Measurements from ENCODE around the gene TTC13. TPM values are rescaled to one million over a fixed set of nuclear protein-coding genes. Genes with fewer than 3 reads are reported as not detected.

Gene TTC13
- total RNA-seq, 1 experiment from 2014 or later, result 4.4 TPM

DNA sequence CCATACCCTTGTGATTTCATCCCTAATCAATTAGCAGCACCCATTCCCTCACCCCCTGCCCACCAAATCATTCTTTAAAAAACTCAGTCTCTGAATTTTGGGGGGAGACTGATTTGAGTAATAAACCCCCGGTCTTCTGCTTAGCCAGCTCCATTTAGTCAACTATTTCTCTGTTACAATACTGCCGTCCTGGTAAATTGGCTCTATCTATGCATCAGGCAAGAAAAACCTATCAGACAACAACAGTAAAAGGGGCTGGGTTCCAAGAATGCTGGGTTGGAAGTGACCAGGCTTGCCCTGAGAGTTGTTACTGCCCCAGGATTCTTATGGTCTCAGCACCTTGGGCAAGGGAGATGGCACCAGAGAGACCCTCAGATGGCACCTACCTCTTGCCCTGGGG, 94.0 kb downstream of the TTC13 start (continued):
- TF ChIP-seq, protein P1, sequence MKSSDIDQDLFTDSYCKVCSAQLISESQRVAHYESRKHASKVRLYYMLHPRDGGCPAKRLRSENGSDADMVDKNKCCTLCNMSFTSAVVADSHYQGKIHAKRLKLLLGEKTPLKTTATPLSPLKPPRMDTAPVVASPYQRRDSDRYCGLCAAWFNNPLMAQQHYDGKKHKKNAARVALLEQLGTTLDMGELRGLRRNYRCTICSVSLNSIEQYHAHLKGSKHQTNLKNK (CRISPR knock-in tag; IDR thresholded peaks at IDR 0.05), result no peak
- TF ChIP-seq ZNF232 (CRISPR knock-in tag; IDR thresholded peaks at IDR 0.05) (no peak), MYBL2 (CRISPR knock-in tag; IDR thresholded peaks at IDR 0.05) (no peak), FOXP4 (CRISPR knock-in tag; IDR thresholded peaks at IDR 0.05) (no peak)

GRCh38 chr1:230883967-230884366, 94.7 kb downstream of the TTC13 start:
- H3K4me1 Mint-ChIP-seq, result peaks cover 14% of the 10 kb centered on the region
- peaks cover 5% of the 10 kb centered on the region for H3K9me3 Mint-ChIP-seq
- ATAC-seq (no peak), DNase-seq (ENCODE audit: low spot score) (no peak)
- H3K27ac Mint-ChIP-seq, result no peak overlapping the region
- ChIA-PET CTCF (no interaction called here), POLR2A (no interaction called here)
- H3K27me3 Mint-ChIP-seq (ENCODE audit: low read depth), result peaks cover 15% of the 10 kb centered on the region
- TF ChIP-seq TEAD4 (CRISPR knock-in tag; IDR thresholded peaks at IDR 0.05) (no peak), ZNF121 (CRISPR knock-in tag; IDR thresholded peaks at IDR 0.05) (no peak), ZNF138 (CRISPR knock-in tag; conservative IDR thresholded peaks at IDR 0.05) (no peak), NFE2L1 (CRISPR knock-in tag; IDR thresholded peaks at IDR 0.05) (no peak), ZNF263 (CRISPR knock-in tag; IDR thresholded peaks at IDR 0.05; ENCODE audit: low read depth) (no peak), ZNF423 (CRISPR knock-in tag; IDR thresholded peaks at IDR 0.05) (no peak), MYBL2 (CRISPR knock-in tag; IDR thresholded peaks at IDR 0.05) (no peak), ZNF219 (CRISPR knock-in tag; IDR thresholded peaks at IDR 0.05; ENCODE audit: borderline replicate concordance) (no peak), ZNF396 (CRISPR knock-in tag; IDR thresholded peaks at IDR 0.05; ENCODE audit: borderline replicate concordance) (no peak), IRF1 (CRISPR knock-in tag; IDR thresholded peaks at IDR 0.05) (no peak), PRRX2 (CRISPR knock-in tag; IDR thresholded peaks at IDR 0.05) (no peak), ATF1 (CRISPR knock-in tag; IDR thresholded peaks at IDR 0.05) (no peak), ZNF416 (CRISPR knock-in tag; IDR thresholded peaks at IDR 0.05) (no peak), ELF4 (CRISPR knock-in tag; IDR thresholded peaks at IDR 0.05; ENCODE audit: low read depth) (no peak)
- TF ChIP-seq, protein P2, sequence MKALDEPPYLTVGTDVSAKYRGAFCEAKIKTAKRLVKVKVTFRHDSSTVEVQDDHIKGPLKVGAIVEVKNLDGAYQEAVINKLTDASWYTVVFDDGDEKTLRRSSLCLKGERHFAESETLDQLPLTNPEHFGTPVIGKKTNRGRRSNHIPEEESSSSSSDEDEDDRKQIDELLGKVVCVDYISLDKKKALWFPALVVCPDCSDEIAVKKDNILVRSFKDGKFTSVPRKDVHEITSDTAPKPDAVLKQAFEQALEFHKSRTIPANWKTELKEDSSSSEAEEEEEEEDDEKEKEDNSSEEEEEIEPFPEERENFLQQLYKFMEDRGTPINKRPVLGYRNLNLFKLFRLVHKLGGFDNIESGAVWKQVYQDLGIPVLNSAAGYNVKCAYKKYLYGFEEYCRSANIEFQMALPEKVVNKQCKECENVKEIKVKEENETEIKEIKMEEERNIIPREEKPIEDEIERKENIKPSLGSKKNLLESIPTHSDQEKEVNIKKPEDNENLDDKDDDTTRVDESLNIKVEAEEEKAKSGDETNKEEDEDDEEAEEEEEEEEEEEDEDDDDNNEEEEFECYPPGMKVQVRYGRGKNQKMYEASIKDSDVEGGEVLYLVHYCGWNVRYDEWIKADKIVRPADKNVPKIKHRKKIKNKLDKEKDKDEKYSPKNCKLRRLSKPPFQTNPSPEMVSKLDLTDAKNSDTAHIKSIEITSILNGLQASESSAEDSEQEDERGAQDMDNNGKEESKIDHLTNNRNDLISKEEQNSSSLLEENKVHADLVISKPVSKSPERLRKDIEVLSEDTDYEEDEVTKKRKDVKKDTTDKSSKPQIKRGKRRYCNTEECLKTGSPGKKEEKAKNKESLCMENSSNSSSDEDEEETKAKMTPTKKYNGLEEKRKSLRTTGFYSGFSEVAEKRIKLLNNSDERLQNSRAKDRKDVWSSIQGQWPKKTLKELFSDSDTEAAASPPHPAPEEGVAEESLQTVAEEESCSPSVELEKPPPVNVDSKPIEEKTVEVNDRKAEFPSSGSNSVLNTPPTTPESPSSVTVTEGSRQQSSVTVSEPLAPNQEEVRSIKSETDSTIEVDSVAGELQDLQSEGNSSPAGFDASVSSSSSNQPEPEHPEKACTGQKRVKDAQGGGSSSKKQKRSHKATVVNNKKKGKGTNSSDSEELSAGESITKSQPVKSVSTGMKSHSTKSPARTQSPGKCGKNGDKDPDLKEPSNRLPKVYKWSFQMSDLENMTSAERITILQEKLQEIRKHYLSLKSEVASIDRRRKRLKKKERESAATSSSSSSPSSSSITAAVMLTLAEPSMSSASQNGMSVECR (CRISPR knock-in tag; IDR thresholded peaks at IDR 0.05; ENCODE audit: borderline replicate concordance), result no peak
- TF ChIP-seq, protein P3, sequence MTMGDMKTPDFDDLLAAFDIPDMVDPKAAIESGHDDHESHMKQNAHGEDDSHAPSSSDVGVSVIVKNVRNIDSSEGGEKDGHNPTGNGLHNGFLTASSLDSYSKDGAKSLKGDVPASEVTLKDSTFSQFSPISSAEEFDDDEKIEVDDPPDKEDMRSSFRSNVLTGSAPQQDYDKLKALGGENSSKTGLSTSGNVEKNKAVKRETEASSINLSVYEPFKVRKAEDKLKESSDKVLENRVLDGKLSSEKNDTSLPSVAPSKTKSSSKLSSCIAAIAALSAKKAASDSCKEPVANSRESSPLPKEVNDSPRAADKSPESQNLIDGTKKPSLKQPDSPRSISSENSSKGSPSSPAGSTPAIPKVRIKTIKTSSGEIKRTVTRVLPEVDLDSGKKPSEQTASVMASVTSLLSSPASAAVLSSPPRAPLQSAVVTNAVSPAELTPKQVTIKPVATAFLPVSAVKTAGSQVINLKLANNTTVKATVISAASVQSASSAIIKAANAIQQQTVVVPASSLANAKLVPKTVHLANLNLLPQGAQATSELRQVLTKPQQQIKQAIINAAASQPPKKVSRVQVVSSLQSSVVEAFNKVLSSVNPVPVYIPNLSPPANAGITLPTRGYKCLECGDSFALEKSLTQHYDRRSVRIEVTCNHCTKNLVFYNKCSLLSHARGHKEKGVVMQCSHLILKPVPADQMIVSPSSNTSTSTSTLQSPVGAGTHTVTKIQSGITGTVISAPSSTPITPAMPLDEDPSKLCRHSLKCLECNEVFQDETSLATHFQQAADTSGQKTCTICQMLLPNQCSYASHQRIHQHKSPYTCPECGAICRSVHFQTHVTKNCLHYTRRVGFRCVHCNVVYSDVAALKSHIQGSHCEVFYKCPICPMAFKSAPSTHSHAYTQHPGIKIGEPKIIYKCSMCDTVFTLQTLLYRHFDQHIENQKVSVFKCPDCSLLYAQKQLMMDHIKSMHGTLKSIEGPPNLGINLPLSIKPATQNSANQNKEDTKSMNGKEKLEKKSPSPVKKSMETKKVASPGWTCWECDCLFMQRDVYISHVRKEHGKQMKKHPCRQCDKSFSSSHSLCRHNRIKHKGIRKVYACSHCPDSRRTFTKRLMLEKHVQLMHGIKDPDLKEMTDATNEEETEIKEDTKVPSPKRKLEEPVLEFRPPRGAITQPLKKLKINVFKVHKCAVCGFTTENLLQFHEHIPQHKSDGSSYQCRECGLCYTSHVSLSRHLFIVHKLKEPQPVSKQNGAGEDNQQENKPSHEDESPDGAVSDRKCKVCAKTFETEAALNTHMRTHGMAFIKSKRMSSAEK (CRISPR knock-in tag; IDR thresholded peaks at IDR 0.05; ENCODE audit: borderline replicate concordance), result no peak
- TF ChIP-seq, protein P4, sequence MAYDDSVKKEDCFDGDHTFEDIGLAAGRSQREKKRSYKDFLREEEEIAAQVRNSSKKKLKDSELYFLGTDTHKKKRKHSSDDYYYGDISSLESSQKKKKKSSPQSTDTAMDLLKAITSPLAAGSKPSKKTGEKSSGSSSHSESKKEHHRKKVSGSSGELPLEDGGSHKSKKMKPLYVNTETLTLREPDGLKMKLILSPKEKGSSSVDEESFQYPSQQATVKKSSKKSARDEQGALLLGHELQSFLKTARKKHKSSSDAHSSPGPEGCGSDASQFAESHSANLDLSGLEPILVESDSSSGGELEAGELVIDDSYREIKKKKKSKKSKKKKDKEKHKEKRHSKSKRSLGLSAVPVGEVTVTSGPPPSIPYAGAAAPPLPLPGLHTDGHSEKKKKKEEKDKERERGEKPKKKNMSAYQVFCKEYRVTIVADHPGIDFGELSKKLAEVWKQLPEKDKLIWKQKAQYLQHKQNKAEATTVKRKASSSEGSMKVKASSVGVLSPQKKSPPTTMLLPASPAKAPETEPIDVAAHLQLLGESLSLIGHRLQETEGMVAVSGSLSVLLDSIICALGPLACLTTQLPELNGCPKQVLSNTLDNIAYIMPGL (CRISPR knock-in tag; IDR thresholded peaks at IDR 0.05), result no peak
- TF ChIP-seq, protein P5, sequence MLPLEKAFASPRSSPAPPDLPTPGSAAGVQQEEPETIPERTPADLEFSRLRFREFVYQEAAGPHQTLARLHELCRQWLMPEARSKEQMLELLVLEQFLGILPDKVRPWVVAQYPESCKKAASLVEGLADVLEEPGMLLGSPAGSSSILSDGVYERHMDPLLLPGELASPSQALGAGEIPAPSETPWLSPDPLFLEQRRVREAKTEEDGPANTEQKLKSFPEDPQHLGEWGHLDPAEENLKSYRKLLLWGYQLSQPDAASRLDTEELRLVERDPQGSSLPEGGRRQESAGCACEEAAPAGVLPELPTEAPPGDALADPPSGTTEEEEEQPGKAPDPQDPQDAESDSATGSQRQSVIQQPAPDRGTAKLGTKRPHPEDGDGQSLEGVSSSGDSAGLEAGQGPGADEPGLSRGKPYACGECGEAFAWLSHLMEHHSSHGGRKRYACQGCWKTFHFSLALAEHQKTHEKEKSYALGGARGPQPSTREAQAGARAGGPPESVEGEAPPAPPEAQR (CRISPR knock-in tag; IDR thresholded peaks at IDR 0.05), result no peak
- peaks cover 3% of the 10 kb centered on the region; the same call in 1 of the 2 replicates for H3K36me3 Mint-ChIP-seq
- no peak overlapping the region for H3K4me3 Mint-ChIP-seq
